C1 segment of cervical spinal cord (tissue), 14 donors: ENCODE data around the gene ITPK1.

ENCODE experiments used
- DNase-seq, 14 donors: peaks; one replicate each; lab custom pipeline; 2025; lab: John Stamatoyannopoulos, UW

The ITPK1 gene

GRCh38 chr14:92970271-92970670, 145.5 kb downstream of the ITPK1 start:
- no peak for DNase-seq

GRCh38 chr14:92969871-92970270, 145.9 kb downstream of the ITPK1 start:
- DNase-seq, result no peak

- no peak for DNase-seq
Measured at GRCh38 chr14:92969430-92969829, 146.3 kb downstream of the ITPK1 start.

GRCh38 chr14:92968291-92969020, 147.3 kb downstream of the ITPK1 start:
- no peak for DNase-seq

- DNase-seq, result no peak
Measured at GRCh38 chr14:92967346-92967926, 148.3 kb downstream of the ITPK1 start.

- DNase-seq, result no peak
Measured at GRCh38 chr14:92965281-92965680, 150.4 kb downstream of the ITPK1 start.

- DNase-seq, result no peak
Measured at GRCh38 chr14:92964124-92965109, 151.3 kb downstream of the ITPK1 start.

GRCh38 chr14:92963301-92964123, 152.2 kb downstream of the ITPK1 start:
- DNase-seq, result no peak

GRCh38 chr14:92962831-92963095, 153.0 kb downstream of the ITPK1 start:
- DNase-seq, result no peak

GRCh38 chr14:92962031-92962830, 153.5 kb downstream of the ITPK1 start:
- no peak for DNase-seq

- no peak for DNase-seq
Measured at GRCh38 chr14:92961567-92961855, 154.2 kb downstream of the ITPK1 start.

GRCh38 chr14:92960706-92961566, 154.8 kb downstream of the ITPK1 start:
- no peak for DNase-seq

GRCh38 chr14:92959761-92960680, 155.7 kb downstream of the ITPK1 start:
- no peak for DNase-seq

GRCh38 chr14:92959189-92959531, 156.6 kb downstream of the ITPK1 start:
- DNase-seq, result peak in 10 of 14 donors; percentile 53 to 96 (median 77)

GRCh38 chr14:92958373-92959188, 157.1 kb downstream of the ITPK1 start:
- DNase-seq, result peak in 12 of 14 donors; percentile 52 to 96 (median 76)

- no peak for DNase-seq
Measured at GRCh38 chr14:92956961-92957360, 158.8 kb downstream of the ITPK1 start.

- no peak for DNase-seq
Measured at GRCh38 chr14:92955381-92955780, 160.3 kb downstream of the ITPK1 start.

- no peak for DNase-seq
Measured at GRCh38 chr14:92954933-92955332, 160.8 kb downstream of the ITPK1 start.
